SH-SY5Y (cell line): ENCODE measurements around the gene LRRC32.

Experiments used
- GATA2 ChIP-seq: IDR thresholded peaks from 2 replicates; pipeline ENCODE4 v1.6.1; 2011; ENCODE audit warnings: mild to moderate bottlenecking, low read depth, low read length
- GATA3 ChIP-seq: IDR thresholded peaks from 2 replicates; pipeline ENCODE4 v1.6.1; 2011; ENCODE audit warnings: low read depth, mild to moderate bottlenecking, low read length, moderate library complexity

DNA sequence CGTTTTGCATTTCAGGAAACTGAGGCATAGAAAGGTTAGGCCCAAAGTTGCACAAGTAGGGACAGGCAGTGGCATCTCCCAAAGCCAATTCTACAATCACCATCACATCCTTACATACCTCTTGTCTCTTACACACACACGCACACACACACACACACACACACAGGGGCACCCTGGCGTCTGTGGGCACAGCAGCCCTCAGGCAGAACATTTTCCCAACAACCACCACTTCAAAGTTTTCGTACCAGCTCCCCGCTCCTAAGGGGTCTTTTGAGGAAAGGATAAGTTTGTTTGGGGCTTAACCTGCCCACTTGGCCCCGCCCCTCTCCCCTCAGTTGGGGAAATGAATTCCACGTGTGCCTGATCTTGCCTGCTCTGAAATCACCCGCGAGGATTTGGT is 14.7 kb upstream of the LRRC32 start:
- TF ChIP-seq GATA3 (no peak), GATA2 (no peak)
